Smooth muscle cell (in vitro differentiated cells): ENCODE measurements around the gene SHQ1. TPM values are rescaled to one million over a fixed set of nuclear protein-coding genes. Genes with fewer than 3 reads are reported as not detected.

ENCODE experiments used
- DNase-seq: peaks from one replicate; lab custom pipeline; 2025; ENCODE audit not compliant: unreplicated experiment; lab: John Stamatoyannopoulos, UW
- H2AFZ ChIP-seq: fragments of 200-600 bp; sonication (generic); 2 replicates; pipeline ENCODE4 v1.6.0; 2016; ENCODE audit warnings: antibody characterized with exemption, low read depth, mild to moderate bottlenecking
- H3F3A ChIP-seq: fragments of 200-600 bp; sonication (generic); 2 replicates; pipeline ENCODE4 v1.6.0; 2017; ENCODE audit warnings: antibody characterized with exemption, low read depth
- H3K27ac ChIP-seq: fragments of 200-600 bp; sonication (generic); 2 replicates; pipeline ENCODE4 v1.5.1; 2016; ENCODE audit warnings: low read depth, mild to moderate bottlenecking
- H3K27me3 ChIP-seq: fragments of 200-600 bp; sonication (generic); 2 replicates; pipeline ENCODE4 v1.6.1; 2016; ENCODE audit warnings: low read depth, mild to moderate bottlenecking
- H3K36me3 ChIP-seq: fragments of 200-600 bp; sonication (generic); 2 replicates; pipeline ENCODE4 v1.5.1; 2016; ENCODE audit warnings: low read depth
- H3K4me1 ChIP-seq: fragments of 200-600 bp; sonication (generic); 2 replicates; pipeline ENCODE4 v1.5.1; 2016; ENCODE audit warnings: low read depth
- H3K4me2 ChIP-seq: fragments of 200-600 bp; sonication (generic); 2 replicates; pipeline ENCODE4 v1.6.0; 2016; ENCODE audit warnings: mild to moderate bottlenecking
- H3K4me3 ChIP-seq: fragments of 200-600 bp; sonication (generic); 2 replicates; pipeline ENCODE4 v1.5.1; 2016; ENCODE audit warnings: mild to moderate bottlenecking
- H3K79me2 ChIP-seq: fragments of 200-600 bp; sonication (generic); 2 replicates; pipeline ENCODE4 v1.6.0; 2016; ENCODE audit warnings: low read depth, mild to moderate bottlenecking
- H3K9ac ChIP-seq: fragments of 200-600 bp; sonication (generic); 2 replicates; pipeline ENCODE4 v1.6.0; 2016; ENCODE audit warnings: low read depth
- H3K9me3 ChIP-seq: fragments of 200-600 bp; sonication (generic); replicated peaks from 2 replicates; pipeline ENCODE4 v1.5.1; 2016; ENCODE audit warnings: low read depth
- H4K20me1 ChIP-seq: fragments of 200-600 bp; sonication (generic); 2 replicates; pipeline ENCODE4 v1.6.0; 2016; ENCODE audit warnings: low read depth
- CTCF ChIP-seq: fragments of 200-600 bp; sonication (generic); IDR thresholded peaks from 2 replicates; pipeline ENCODE4 v1.5.1; 2017; ENCODE audit warnings: borderline replicate concordance, mild to moderate bottlenecking, antibody characterized with exemption; ENCODE audit not compliant: insufficient read depth, poor library complexity, severe bottlenecking
- WGBS: methylation state at CpG from one replicate; pipeline ENCODE4 v1.1.7; 2016; ENCODE audit warnings: low lambda C conversion rate; 5-methylcytosine and 5-hydroxymethylcytosine counted together
- polyA plus RNA-seq: library from polyadenylated mRNA; unstranded; fragments of >200 nt; fragmentation: Nextera tagmentation; extraction: Ambion mirVana; gene quantifications from 2 replicates; pipeline ENCODE4 v1.2.1, GENCODE V29; 2016
- total RNA-seq: library from RNA; depleted of rRNA; stranded (reverse); fragments of >200 nt; gene quantifications from 2 replicates; pipeline ENCODE4 v1.2.3, GENCODE V29; 2014

SHQ1 gene
- total and polyA plus RNA-seq, 2 experiments from 2014 or later = 13.1 to 14.8 TPM

DNA sequence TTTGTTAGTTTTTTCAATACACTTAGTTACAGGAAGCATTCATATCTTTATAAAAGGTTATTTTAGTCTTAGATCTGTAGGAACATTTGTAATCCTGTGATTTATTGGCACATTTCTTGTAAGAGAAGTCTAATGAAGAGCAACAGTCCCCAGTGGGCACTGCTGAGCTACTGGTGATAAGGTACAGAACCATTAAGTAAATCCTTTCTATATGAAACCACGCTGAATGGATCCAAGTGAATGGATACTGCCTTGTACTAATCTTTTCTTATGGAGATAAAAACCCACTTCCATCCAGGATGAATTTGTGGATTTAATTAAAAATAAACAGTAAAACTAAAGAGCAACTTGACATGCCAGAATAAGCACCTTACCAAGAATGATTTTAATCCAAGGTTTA, 64.0 kb downstream of the SHQ1 start:
- WGBS = 70% methylated on average over 1 of the region's 1 CpG
- no peaks in the 10 kb centered on the region for H3K9me3 ChIP-seq
- TF ChIP-seq CTCF = no peak

DNA sequence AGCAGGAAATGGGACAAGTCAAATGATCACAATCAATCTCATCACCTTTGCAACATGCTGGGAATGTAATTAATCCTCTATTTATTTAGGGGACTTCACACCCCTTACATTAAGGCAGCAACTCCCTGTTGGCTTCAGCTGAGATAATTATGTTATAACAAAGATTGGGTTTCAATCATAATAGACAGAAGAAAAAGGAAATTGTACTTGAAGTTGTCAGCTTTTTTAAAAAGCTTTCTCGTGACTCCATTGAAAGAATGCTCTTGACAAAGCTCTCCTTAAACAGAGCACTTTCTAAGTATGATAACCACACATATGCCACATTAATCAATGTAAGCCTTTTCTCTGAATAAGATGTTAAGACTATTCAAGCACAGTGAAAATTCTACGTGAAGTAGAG, 65.7 kb downstream of the SHQ1 start:
- H3K4me2 ChIP-seq = no peak overlapping the region
- H3K79me2 ChIP-seq = no peaks in the 10 kb centered on the region
- no peak overlapping the region for H2AFZ ChIP-seq
- H3K9me3 ChIP-seq = no peaks in the 10 kb centered on the region
- DNase-seq = no peak
- no peaks in the 10 kb centered on the region for H3F3A ChIP-seq
- H3K27me3 ChIP-seq = no peaks in the 10 kb centered on the region
- H3K9ac ChIP-seq = no peak overlapping the region
- H4K20me1 ChIP-seq = no peaks in the 10 kb centered on the region
- no peak for TF ChIP-seq CTCF
- H3K36me3 ChIP-seq = no peaks in the 10 kb centered on the region
- no peak overlapping the region for H3K27ac ChIP-seq
- H3K4me1 ChIP-seq = no peaks in the 10 kb centered on the region
- no peak overlapping the region for H3K4me3 ChIP-seq
- WGBS = 90% methylated on average over 2 of the region's 2 CpGs

More for the DNA sequence above, 64.0 kb downstream of the SHQ1 start:
- no peak for DNase-seq
- no peak overlapping the region for H3K4me2 ChIP-seq
- H2AFZ ChIP-seq = no peak overlapping the region
- H3K27me3 ChIP-seq = no peaks in the 10 kb centered on the region
- H3K4me3 ChIP-seq = no peak overlapping the region
- no peak overlapping the region for H3K9ac ChIP-seq
- H3K79me2 ChIP-seq = no peaks in the 10 kb centered on the region
- no peaks in the 10 kb centered on the region for H3K4me1 ChIP-seq
- no peak overlapping the region for H3K27ac ChIP-seq
- no peaks in the 10 kb centered on the region for H4K20me1 ChIP-seq
- no peaks in the 10 kb centered on the region for H3F3A ChIP-seq
- no peaks in the 10 kb centered on the region for H3K36me3 ChIP-seq

DNA sequence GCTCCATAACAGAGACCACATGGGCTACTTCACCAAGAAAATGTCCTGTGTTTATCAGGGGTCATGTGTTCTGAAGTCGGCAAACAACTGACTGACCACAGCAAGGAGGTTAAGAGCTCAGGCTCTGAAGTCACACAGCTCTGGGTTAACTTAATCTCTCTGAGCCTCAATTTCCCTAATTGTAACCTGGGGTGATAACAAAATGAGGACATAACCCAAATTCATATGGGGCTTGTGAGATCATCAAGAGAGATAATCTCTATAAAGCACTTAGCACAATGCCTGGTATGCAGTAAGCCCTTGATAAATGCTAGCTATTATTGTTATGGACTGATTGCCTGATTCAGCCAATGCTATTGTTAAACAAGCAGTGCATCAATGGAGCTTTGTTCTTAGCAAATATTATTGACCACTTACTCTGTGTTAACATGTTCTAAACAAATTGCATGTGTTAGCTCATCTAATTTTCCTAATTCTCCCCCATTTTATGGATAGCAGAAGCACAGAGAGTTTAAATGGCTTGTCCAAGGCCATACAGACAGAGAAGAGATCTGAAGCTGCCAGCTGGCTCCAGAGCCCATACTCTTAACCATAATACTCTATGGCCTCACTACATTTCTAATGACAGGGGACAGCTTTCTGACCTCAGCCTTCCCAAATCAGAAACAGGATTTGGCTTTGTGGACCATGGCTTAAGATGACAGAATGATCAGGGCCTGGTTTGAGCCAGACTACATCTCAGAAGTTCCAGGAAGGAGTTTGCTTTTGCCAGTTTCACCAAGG, 78.3 kb downstream of the SHQ1 start:
- H3K4me3 ChIP-seq = no peak overlapping the region
- H3K4me2 ChIP-seq = no peak overlapping the region
- H3K4me1 ChIP-seq = peaks cover 23% of the 10 kb centered on the region
- H3K9me3 ChIP-seq = no peaks in the 10 kb centered on the region
- H3F3A ChIP-seq = no peaks in the 10 kb centered on the region
- H3K79me2 ChIP-seq = no peaks in the 10 kb centered on the region
- 33% methylated on average over 1 of the region's 1 CpG for WGBS
- DNase-seq = no peak
- no peaks in the 10 kb centered on the region for H4K20me1 ChIP-seq
- no peaks in the 10 kb centered on the region for H3K27me3 ChIP-seq
- H3K9ac ChIP-seq = no peak overlapping the region
- no peak for TF ChIP-seq CTCF
- no peak overlapping the region for H2AFZ ChIP-seq
- no peaks in the 10 kb centered on the region for H3K36me3 ChIP-seq
- H3K27ac ChIP-seq = no peak overlapping the region

- Histone ChIP-seq H4K20me1 (no peaks in the 10 kb centered on the region), H3K4me1 (peaks cover 23% of the 10 kb centered on the region), H2AFZ (no peak overlapping the region), H3K36me3 (no peaks in the 10 kb centered on the region), H3K4me2 (no peak overlapping the region), H3F3A (no peaks in the 10 kb centered on the region), H3K9ac (no peak overlapping the region), H3K4me3 (no peak overlapping the region), H3K27me3 (no peaks in the 10 kb centered on the region), H3K9me3 (no peaks in the 10 kb centered on the region), H3K27ac (no peak overlapping the region), H3K79me2 (no peaks in the 10 kb centered on the region)
- no peak for TF ChIP-seq CTCF
- 92% methylated on average over 1 of the region's 1 CpG for WGBS
- DNase-seq = no peak
Measured at GRCh38 chr3:72768936-72769335, 79.3 kb downstream of the SHQ1 start.
